SU-DHL-6 (cell line): Measurements from ENCODE around the gene GDI2.

Source experiments
- EZH2phosphoT487 ChIP-seq: fragments of 200-600 bp; sonication (generic), shearing (Covaris generic); conservative IDR thresholded peaks from 2 replicates; pipeline ENCODE4 v1.6.1; 2018; ENCODE audit warnings: mild to moderate bottlenecking, antibody characterized with exemption, low read length, moderate library complexity, mixed read lengths
- TF ChIP-seq, protein P1 (sequence below): fragments of 200-600 bp; sonication (generic); IDR thresholded peaks from one replicate; pipeline ENCODE4 v1.5.1; 2017; ENCODE audit warnings: antibody characterized with exemption, mild to moderate bottlenecking, low read length, moderate library complexity; ENCODE audit not compliant: insufficient read depth, poor library complexity, severe bottlenecking

DNA sequence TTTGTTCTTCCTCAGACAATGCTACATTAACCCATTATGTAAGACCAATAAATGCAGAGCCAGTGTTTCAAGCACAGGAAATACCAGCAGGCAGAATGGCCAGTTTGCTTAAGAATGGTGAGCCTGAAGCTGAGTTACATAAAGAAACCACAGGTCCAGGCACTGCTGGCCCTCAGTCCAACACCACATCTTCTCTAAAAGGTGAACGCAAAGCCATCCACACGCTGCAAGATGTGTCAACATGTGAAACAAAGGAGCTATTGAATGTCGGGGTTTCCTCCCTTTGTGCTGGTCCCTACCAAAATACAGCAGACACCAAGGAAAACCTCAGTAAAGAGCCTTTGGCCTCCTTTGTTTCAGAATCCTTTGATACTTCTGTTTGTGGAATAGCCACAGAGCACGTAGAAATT lies 64.8 kb downstream of the GDI2 start:
- TF ChIP-seq, protein P1, sequence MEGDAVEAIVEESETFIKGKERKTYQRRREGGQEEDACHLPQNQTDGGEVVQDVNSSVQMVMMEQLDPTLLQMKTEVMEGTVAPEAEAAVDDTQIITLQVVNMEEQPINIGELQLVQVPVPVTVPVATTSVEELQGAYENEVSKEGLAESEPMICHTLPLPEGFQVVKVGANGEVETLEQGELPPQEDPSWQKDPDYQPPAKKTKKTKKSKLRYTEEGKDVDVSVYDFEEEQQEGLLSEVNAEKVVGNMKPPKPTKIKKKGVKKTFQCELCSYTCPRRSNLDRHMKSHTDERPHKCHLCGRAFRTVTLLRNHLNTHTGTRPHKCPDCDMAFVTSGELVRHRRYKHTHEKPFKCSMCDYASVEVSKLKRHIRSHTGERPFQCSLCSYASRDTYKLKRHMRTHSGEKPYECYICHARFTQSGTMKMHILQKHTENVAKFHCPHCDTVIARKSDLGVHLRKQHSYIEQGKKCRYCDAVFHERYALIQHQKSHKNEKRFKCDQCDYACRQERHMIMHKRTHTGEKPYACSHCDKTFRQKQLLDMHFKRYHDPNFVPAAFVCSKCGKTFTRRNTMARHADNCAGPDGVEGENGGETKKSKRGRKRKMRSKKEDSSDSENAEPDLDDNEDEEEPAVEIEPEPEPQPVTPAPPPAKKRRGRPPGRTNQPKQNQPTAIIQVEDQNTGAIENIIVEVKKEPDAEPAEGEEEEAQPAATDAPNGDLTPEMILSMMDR, result no peak
- no peak for TF ChIP-seq EZH2phosphoT487
